IMR-90 (cell line): ENCODE results near the gene FSD1. TPM values are rescaled to one million over a fixed set of nuclear protein-coding genes. Genes with fewer than 3 reads are reported as not detected.

ENCODE experiments used
- ATAC-seq: fragments of 200-7000 bp; cut with Tn5 transposase; 2 replicates; pipeline ENCODE4 v1.9.1; 2020; ENCODE audit warnings: low read depth, mild to moderate bottlenecking, moderate library complexity
- BruUV-seq: library from RNA; stranded (reverse); fragments of 400-500 nt; replicated peaks from 2 replicates; lab custom pipeline; 2021; lab: Mats Ljungman, UMichigan
- CTCF ChIA-PET: fragments of 300-600 bp; formaldehyde crosslinking; extraction: SDS; loops from one replicate; lab custom pipeline; 2021; ENCODE audit warnings: antibody characterized with exemption; lab: Yijun Ruan, JAX
- POLR2A ChIA-PET: fragments of 300-600 bp; sonication (Branson Sonifier 250); formaldehyde crosslinking; loops from one replicate; lab custom pipeline; 2022; ENCODE audit warnings: antibody characterized with exemption; ENCODE audit not compliant: unreplicated experiment; lab: Charles Lee
- DNase-seq: peaks from one replicate; pipeline ENCODE4 v3.0.0; 2013
- H2AFZ ChIP-seq: replicated peaks from 2 replicates; pipeline ENCODE3; 2013; ENCODE audit warnings: low read length, mild to moderate bottlenecking; ENCODE audit not compliant: poor library complexity
- H2AK5ac ChIP-seq: 2 replicates; pipeline ENCODE4 v1.6.1; 2013; ENCODE audit warnings: low read depth, low read length, inconsistent platforms
- H2AK9ac ChIP-seq: replicated peaks from 2 replicates; pipeline ENCODE3; 2013; ENCODE audit warnings: mild to moderate bottlenecking, low read depth, low read length, moderate library complexity; ENCODE audit not compliant: poor library complexity
- H2BK120ac ChIP-seq: 2 replicates; pipeline ENCODE4 v1.6.1; 2013; ENCODE audit warnings: low read depth, low read length, inconsistent platforms
- H2BK15ac ChIP-seq: 3 replicates; pipeline ENCODE4 v1.6.1; 2013; ENCODE audit warnings: low read depth, low read length, inconsistent platforms
- H2BK20ac ChIP-seq: 2 replicates; pipeline ENCODE4 v1.6.1; 2013; ENCODE audit warnings: low read depth, mild to moderate bottlenecking, inconsistent platforms, low read length, moderate library complexity
- H2BK5ac ChIP-seq: 2 replicates; pipeline ENCODE4 v1.6.1; 2013; ENCODE audit warnings: mild to moderate bottlenecking, low read depth, low read length, inconsistent platforms; ENCODE audit not compliant: poor library complexity, severe bottlenecking
- H3K14ac ChIP-seq: replicated peaks from 2 replicates; pipeline ENCODE4 v1.6.1; 2013; ENCODE audit warnings: low read depth, low read length, inconsistent platforms
- H3K18ac ChIP-seq: 2 replicates; pipeline ENCODE4 v1.6.1; 2013; ENCODE audit warnings: low read depth, low read length, control low read depth
- H3K23ac ChIP-seq: 2 replicates; pipeline ENCODE4 v1.6.1; 2013; ENCODE audit warnings: low read depth, low read length, inconsistent platforms
- H3K27ac ChIP-seq: 2 replicates; pipeline ENCODE4 v1.5.1; 2013; ENCODE audit warnings: mild to moderate bottlenecking, control low read depth, low read length; ENCODE audit not compliant: insufficient read depth
- H3K27me3 ChIP-seq: 2 replicates; pipeline ENCODE4 v1.6.1; 2013; ENCODE audit warnings: low read length; ENCODE audit not compliant: control insufficient read depth, insufficient read depth
- H3K36me3 ChIP-seq: 2 replicates; pipeline ENCODE4 v1.6.1; 2013; ENCODE audit warnings: low read length, mixed read lengths; ENCODE audit not compliant: control insufficient read depth, insufficient read depth
- H3K4ac ChIP-seq: 2 replicates; pipeline ENCODE4 v1.6.1; 2013; ENCODE audit warnings: low read depth, low read length, inconsistent platforms
- H3K4me1 ChIP-seq: 2 replicates; pipeline ENCODE4 v1.6.1; 2013; ENCODE audit warnings: low read length, mixed read lengths; ENCODE audit not compliant: control insufficient read depth, insufficient read depth
- H3K4me2 ChIP-seq: 2 replicates; pipeline ENCODE4 v1.6.1; 2013; ENCODE audit warnings: low read depth, mild to moderate bottlenecking, control low read depth, low read length, moderate library complexity
- H3K4me3 ChIP-seq: 2 replicates; pipeline ENCODE4 v1.5.1; 2013; ENCODE audit warnings: low read depth, mild to moderate bottlenecking, control low read depth, low read length, moderate library complexity; ENCODE audit not compliant: insufficient read depth
- H3K56ac ChIP-seq: 2 replicates; pipeline ENCODE4 v1.6.1; 2013; ENCODE audit warnings: low read length, inconsistent platforms; ENCODE audit not compliant: insufficient read depth; ENCODE audit errors: extremely low read depth
- H3K79me1 ChIP-seq, 2 experiments: 2 replicates each; pipeline ENCODE4 v1.6.1; 2013; ENCODE audit warnings: low read length in 2 of 2, inconsistent platforms in 1 of 2, low read depth in 1 of 2
- H3K9ac ChIP-seq: 2 replicates; pipeline ENCODE4 v1.6.1; 2013; ENCODE audit warnings: low read depth, low read length, control low read depth
- H3K9me1 ChIP-seq: 2 replicates; pipeline ENCODE4 v1.6.1; 2013; ENCODE audit warnings: low read length, inconsistent platforms; ENCODE audit not compliant: insufficient read depth
- H3K9me3 ChIP-seq: 2 replicates; pipeline ENCODE4 v1.6.1; 2013; ENCODE audit warnings: low read length; ENCODE audit not compliant: control insufficient read depth, insufficient read depth
- H4K20me1 ChIP-seq: 2 replicates; pipeline ENCODE4 v1.6.1; 2013; ENCODE audit warnings: low read length, inconsistent platforms; ENCODE audit not compliant: insufficient read depth
- H4K5ac ChIP-seq: 2 replicates; pipeline ENCODE4 v1.6.1; 2013; ENCODE audit warnings: mild to moderate bottlenecking, low read depth, low read length, control low read depth
- H4K8ac ChIP-seq, 2 experiments: 2 replicates each; pipeline ENCODE4 v1.6.1; 2013; ENCODE audit warnings: low read depth in 2 of 2, low read length in 2 of 2, control low read depth in 1 of 2, inconsistent platforms in 1 of 2
- H4K91ac ChIP-seq: 2 replicates; pipeline ENCODE4 v1.6.1; 2013; ENCODE audit warnings: low read depth, low read length, inconsistent platforms; ENCODE audit not compliant: insufficient read depth
- ELK1 ChIP-seq: fragments of 150-350 bp; IDR thresholded peaks from 2 replicates; pipeline ENCODE4 v1.6.1; 2016; ENCODE audit warnings: low read depth, mild to moderate bottlenecking, low read length, moderate library complexity, borderline replicate concordance
- FOS ChIP-seq: fragments of 150-350 bp; IDR thresholded peaks from 2 replicates; pipeline ENCODE4 v1.6.1; 2016; ENCODE audit warnings: low read depth, low read length
- POLR2A ChIP-seq: IDR thresholded peaks from 2 replicates; pipeline ENCODE4 v1.6.1; 2012; ENCODE audit warnings: mild to moderate bottlenecking, low read depth, low read length
- RCOR1 ChIP-seq: IDR thresholded peaks from 2 replicates; pipeline ENCODE4 v1.6.1; 2012; ENCODE audit warnings: mild to moderate bottlenecking, low read length, improper control_type of control experiment; ENCODE audit not compliant: insufficient replicate concordance
- RFX5 ChIP-seq: IDR thresholded peaks from 2 replicates; pipeline ENCODE4 v1.8.0; 2012; ENCODE audit warnings: low read depth, mild to moderate bottlenecking, low read length, moderate library complexity
- WGBS, 2 experiments: methylation state at CpG; one replicate each; pipeline versions ENCODE4 v1.1.5 to v1.1.7; 2013; ENCODE audit warnings: missing lambda C conversion rate in 2 of 2; ENCODE audit not compliant: insufficient read length in 1 of 2; ENCODE audit errors: extremely low coverage in 2 of 2; 5-methylcytosine and 5-hydroxymethylcytosine counted together
- dilution Hi-C: fragments of 300-500 bp; cut with HindIII; formaldehyde crosslinking; loops from one replicate; pipeline ENCODE4 v1.14.3; 2018; ENCODE audit warnings: low sequenced_read_pairs; ENCODE audit not compliant: unreplicated experiment
- in situ Hi-C: fragments of 300-500 bp; cut with MboI; formaldehyde crosslinking; loops from 3 replicates; pipeline ENCODE4 v1.14.3; 2019; ENCODE audit warnings: low sequenced_read_pairs, inconsistent platforms, mixed read lengths
- intact Hi-C: fragments of 100-400 bp; cut with micrococcal nuclease; formaldehyde crosslinking; loops from 2 replicates; pipeline ENCODE4 v1.10.0; 2022
- polyA plus RNA-seq, 3 experiments: library from polyadenylated mRNA; depleted of rRNA; stranded (reverse); fragments of >200 nt; gene quantifications; 2 replicates each; pipeline ENCODE4 v1.2.3, GENCODE V29; 2012; ENCODE audit warnings: low replicate concordance in 1 of 3
- total RNA-seq: library from RNA; depleted of rRNA; stranded (reverse); fragments of >200 nt; gene quantifications from 2 replicates; pipeline ENCODE4 v1.2.3, GENCODE V29; 2012

The FSD1 gene
- total and polyA plus RNA-seq, 2 of the 4 experiments (the other 2 are of a cell fraction) = 17.4 to 24.4 TPM

GRCh38 chr19:4365341-4365740, 60.9 kb downstream of the FSD1 start:
- H4K91ac ChIP-seq = no peak overlapping the region
- no peak overlapping the region for H3K27ac ChIP-seq
- H3K56ac ChIP-seq = no peak overlapping the region
- no peak overlapping the region for H4K8ac ChIP-seq
- H3K9me3 ChIP-seq = no peaks in the 10 kb centered on the region
- no peaks in the 10 kb centered on the region for H3K27me3 ChIP-seq
- no peak for TF ChIP-seq FOS
- TF ChIP-seq ELK1 = no peak
- no peak for TF ChIP-seq RFX5
- TF ChIP-seq POLR2A = no peak
- TF ChIP-seq RCOR1 = no peak
- H4K20me1 ChIP-seq = peaks cover 33% of the 10 kb centered on the region
- no peak overlapping the region for H3K14ac ChIP-seq
- no peak overlapping the region for H2BK20ac ChIP-seq
- no peak overlapping the region for H3K9ac ChIP-seq
- DNase-seq = no peak
- WGBS, 2 experiments = 98% methylated on average over 6 of the region's 16 CpGs; no CpG with 5 or more reads in 1 of the 2 experiments
- no peak overlapping the region for H3K4me3 ChIP-seq
- intact Hi-C loops (no loop called here), dilution Hi-C loops (no loop called here), in situ Hi-C loops (no loop called here)
- H2AK5ac ChIP-seq = no peak overlapping the region
- H3K4me1 ChIP-seq = peaks cover 23% of the 10 kb centered on the region
- H3K36me3 ChIP-seq = peaks cover 54% of the 10 kb centered on the region
- H3K9me1 ChIP-seq = peaks cover 12% of the 10 kb centered on the region
- no TSS peak for BruUV-seq
- H2AK9ac ChIP-seq = no peak overlapping the region
- no peak overlapping the region for H2AFZ ChIP-seq
- no peak overlapping the region for H2BK120ac ChIP-seq
- no peak overlapping the region for H3K4ac ChIP-seq
- H2BK15ac ChIP-seq = no peak overlapping the region
- no peak overlapping the region for H2BK5ac ChIP-seq
- H3K23ac ChIP-seq = no peak overlapping the region
- H3K18ac ChIP-seq = no peak overlapping the region
- POLR2A ChIA-PET = no interaction called here
- no peak for ATAC-seq
- H3K79me1 ChIP-seq = peaks cover 8 to 66% of the 10 kb centered on the region in 2 experiments
- CTCF ChIA-PET = no interaction called here
- H3K4me2 ChIP-seq = no peak overlapping the region
- no peak overlapping the region for H4K5ac ChIP-seq
